Tibial nerve (tissue), 4 donors: ENCODE results near the gene CDC14B.

Experiments
- CTCF ChIP-seq, 5 experiments: fragments of 200-600 bp in 3 of 5; fragments of 450-650 bp in 2 of 5; sonication (generic) in 3 of 5; IDR thresholded peaks; one replicate each; pipeline ENCODE4 v1.5.1; 2016 to 2019; ENCODE audit warnings: antibody characterized with exemption in 5 of 5, mild to moderate bottlenecking in 3 of 5, moderate library complexity in 2 of 5
- EP300 ChIP-seq, 2 donors: sonication (generic); formaldehyde crosslinking; IDR thresholded peaks; one replicate each; pipeline ENCODE4 v1.6.1; 2017; ENCODE audit warnings: antibody characterized with exemption in 2 of 2, mild to moderate bottlenecking in 1 of 2

- TF ChIP-seq CTCF (IDR thresholded peaks at IDR 0.05) (no peak), EP300 (IDR thresholded peaks at IDR 0.05) (no peak)
Measured at GRCh38 chr9:96649620-96650324, 30.1 kb upstream of the CDC14B start.
